CD4-positive, alpha-beta memory T cell (primary cell): Measurements from ENCODE around the gene SEC14L2. TPM values are rescaled to one million over a fixed set of nuclear protein-coding genes. Genes with fewer than 3 reads are reported as not detected.

ENCODE experiments used
- CTCF ChIA-PET: fragments of 350-600 bp; sonication (Branson Sonifier 250); formaldehyde crosslinking; loops from one replicate; lab custom pipeline; 2021; ENCODE audit warnings: inconsistent platforms; ENCODE audit not compliant: partially characterized antibody; lab: Charles Lee
- POLR2A ChIA-PET: fragments of 350-600 bp; sonication (Branson Sonifier 250); formaldehyde crosslinking; loops from one replicate; lab custom pipeline; 2021; ENCODE audit not compliant: partially characterized antibody; lab: Charles Lee
- DNase-seq, 5 donors: peaks; one replicate each; pipeline versions ENCODE4 v3.0.0 to v3.0.0-alpha.2; 2020 to 2022; ENCODE audit warnings: mixed read lengths in 1 of 5
- H3K27ac ChIP-seq: one replicate; pipeline ENCODE4 v1.7.0; 2013; ENCODE audit warnings: low read depth, low read length
- H3K27me3 ChIP-seq: 2 replicates; pipeline ENCODE4 v1.7.0; 2013; ENCODE audit warnings: mild to moderate bottlenecking, low read length, moderate library complexity; ENCODE audit not compliant: insufficient read depth
- H3K36me3 ChIP-seq: 2 replicates; pipeline ENCODE4 v1.7.0; 2013; ENCODE audit warnings: mild to moderate bottlenecking, low read length, moderate library complexity; ENCODE audit not compliant: insufficient read depth
- H3K4me1 ChIP-seq: 2 replicates; pipeline ENCODE4 v1.7.0; 2013; ENCODE audit warnings: mild to moderate bottlenecking, low read length, moderate library complexity; ENCODE audit not compliant: insufficient read depth
- H3K4me3 ChIP-seq, 2 donors: one replicate each; pipeline ENCODE4 v1.7.0; 2013; ENCODE audit warnings: low read length in 2 of 2, mild to moderate bottlenecking in 1 of 2
- H3K9me3 ChIP-seq, 2 donors: one replicate each; pipeline ENCODE4 v1.7.0; 2013; ENCODE audit warnings: low read length in 2 of 2, control low read depth in 1 of 2; ENCODE audit not compliant: control insufficient read depth in 1 of 2
- H3K27ac Mint-ChIP-seq, 7 donors: one replicate each; pipeline ENCODE4 v1.8.0; 2020 to 2021; ENCODE audit warnings: mixed read lengths in 7 of 7, mild to moderate bottlenecking in 6 of 7, inconsistent platforms in 3 of 7, moderate library complexity in 3 of 7
- H3K27me3 Mint-ChIP-seq, 2 donors: one replicate each; pipeline ENCODE4 v1.8.0; 2020 to 2021; ENCODE audit warnings: mixed read lengths in 2 of 2
- H3K36me3 Mint-ChIP-seq, 2 donors: one replicate each; pipeline ENCODE4 v1.8.0; 2020 to 2021; ENCODE audit warnings: mixed read lengths in 2 of 2, inconsistent platforms in 1 of 2, mild to moderate bottlenecking in 1 of 2
- H3K4me1 Mint-ChIP-seq, 4 donors: one replicate each; pipeline ENCODE4 v1.8.0; 2020 to 2021; ENCODE audit warnings: mixed read lengths in 4 of 4, mild to moderate bottlenecking in 1 of 4
- H3K4me3 Mint-ChIP-seq, 8 donors: one replicate each; pipeline ENCODE4 v1.8.0; 2020 to 2021; ENCODE audit warnings: mixed read lengths in 8 of 8, mild to moderate bottlenecking in 7 of 8, moderate library complexity in 6 of 8, inconsistent platforms in 3 of 8
- H3K9me3 Mint-ChIP-seq, 8 donors: one replicate each; pipeline ENCODE4 v1.8.0; 2020 to 2021; ENCODE audit warnings: mixed read lengths in 8 of 8, mild to moderate bottlenecking in 5 of 8, inconsistent platforms in 3 of 8, moderate library complexity in 1 of 8
- intact Hi-C: fragments of 100-400 bp; cut with micrococcal nuclease; formaldehyde crosslinking; loops from one replicate; pipeline ENCODE4 v1.15.1; 2023
- polyA plus RNA-seq, 2 donors: library from polyadenylated mRNA; unstranded; fragments of 300-500 nt; fragmentation: Illumina TruSeq; gene quantifications; one replicate each; pipeline ENCODE4 v1.2.3, GENCODE V29; 2021
- total RNA-seq, 2 experiments: library from RNA; stranded (reverse); gene quantifications; one replicate each; pipeline ENCODE4 v1.2.3, GENCODE V29; 2021

SEC14L2 gene
- total RNA-seq (1 to 10 TPM; 6.0 to 8.6 TPM), polyA plus RNA-seq (10 to 100 TPM in 1 of 2 donors, 1 to 10 TPM in 1; 9.7 to 13.8 TPM)

DNA sequence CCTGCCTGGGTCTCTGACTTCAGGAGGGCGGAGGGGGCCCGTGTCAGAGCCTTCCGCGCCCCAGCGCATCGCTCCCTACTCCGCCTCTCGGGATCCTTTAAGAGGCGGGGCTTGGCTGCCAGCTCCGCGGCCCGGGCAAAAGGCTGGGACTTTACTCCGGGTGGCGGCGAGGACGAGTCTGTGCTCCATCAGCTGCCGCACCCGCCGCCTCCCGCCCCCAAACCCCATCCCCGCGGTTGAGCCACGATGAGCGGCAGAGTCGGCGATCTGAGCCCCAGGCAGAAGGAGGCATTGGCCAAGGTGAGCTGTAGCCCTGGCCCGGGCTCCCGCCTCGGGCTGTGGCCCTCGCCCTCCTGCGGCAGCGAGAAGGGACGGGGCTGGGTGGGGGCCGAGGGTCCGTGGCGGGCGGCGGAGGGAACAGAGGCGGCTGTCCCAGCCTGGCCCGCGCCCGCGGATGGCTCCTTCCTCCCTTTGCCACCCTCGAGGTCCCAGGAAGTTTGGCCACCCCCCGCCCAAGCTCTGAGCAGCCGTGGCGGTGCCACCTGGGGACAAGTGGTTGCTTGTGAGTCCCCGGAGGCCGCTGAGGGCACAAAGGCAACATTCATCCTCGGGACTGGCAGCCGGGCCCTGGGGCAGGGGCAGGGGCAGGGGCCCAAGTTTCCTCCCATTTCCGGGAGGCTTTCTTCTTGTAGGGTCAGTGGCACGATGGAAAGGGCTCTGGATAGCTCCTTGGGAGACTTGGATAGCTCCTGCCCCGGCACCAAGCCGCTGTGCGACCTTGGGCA, at the start of gene SEC14L2:
SEC14L2 (plus strand) TSS at position 148 of the 785 bp plus-strand sequence; CDS start at position 247, 99 bp downstream.
- H3K36me3 Mint-ChIP-seq, result peaks cover 0 to 2% of the 10 kb centered on the region in 2 donors
- H3K27me3 Mint-ChIP-seq, result peaks cover 0 to 2% of the 10 kb centered on the region in 2 donors
- peaks cover 16 to 34% (median 27%) of the 10 kb centered on the region in 4 donors for H3K4me1 Mint-ChIP-seq
- Histone ChIP-seq H3K27me3 (no peaks in the 10 kb centered on the region), H3K27ac (peak within 1 kb of the TSS; percentile 39), H3K4me1 (peaks cover 27% of the 10 kb centered on the region), H3K4me3 (peak within 1 kb of the TSS; percentile 18 to 29), H3K36me3 (no peaks in the 10 kb centered on the region), H3K9me3 (no peaks in the 10 kb centered on the region)
- peak within 1 kb of the TSS in 6 of 7 donors; percentile 57 to 93 (median 88) for H3K27ac Mint-ChIP-seq
- intact Hi-C loops, result loop anchor here (1.0 kb wide), 1 partner anchor 27 kb away; no protein-coding TSS in a partner anchor
- POLR2A ChIA-PET, result interaction anchor here (0.6 to 6.4 kb wide), 10 partner anchors 8 to 114 kb away, joined by 3 to 91 read pairs (median 4); partner anchors contain the start of genes CASTOR1, MTFP1 and RNF215
- CTCF ChIA-PET, result interaction anchor here (0.8 to 16.0 kb wide), 11 partner anchors 8 to 289 kb away, joined by 3 to 194 read pairs (median 5); partner anchors contain the start of genes CASTOR1, MTFP1 and RNF215
- H3K9me3 Mint-ChIP-seq, result no peaks in the 10 kb centered on the region
- DNase-seq, result peak; percentile 42 to 60 (median 48)
- peak within 1 kb of the TSS; percentile 83 to 95 (median 90) for H3K4me3 Mint-ChIP-seq

DNA sequence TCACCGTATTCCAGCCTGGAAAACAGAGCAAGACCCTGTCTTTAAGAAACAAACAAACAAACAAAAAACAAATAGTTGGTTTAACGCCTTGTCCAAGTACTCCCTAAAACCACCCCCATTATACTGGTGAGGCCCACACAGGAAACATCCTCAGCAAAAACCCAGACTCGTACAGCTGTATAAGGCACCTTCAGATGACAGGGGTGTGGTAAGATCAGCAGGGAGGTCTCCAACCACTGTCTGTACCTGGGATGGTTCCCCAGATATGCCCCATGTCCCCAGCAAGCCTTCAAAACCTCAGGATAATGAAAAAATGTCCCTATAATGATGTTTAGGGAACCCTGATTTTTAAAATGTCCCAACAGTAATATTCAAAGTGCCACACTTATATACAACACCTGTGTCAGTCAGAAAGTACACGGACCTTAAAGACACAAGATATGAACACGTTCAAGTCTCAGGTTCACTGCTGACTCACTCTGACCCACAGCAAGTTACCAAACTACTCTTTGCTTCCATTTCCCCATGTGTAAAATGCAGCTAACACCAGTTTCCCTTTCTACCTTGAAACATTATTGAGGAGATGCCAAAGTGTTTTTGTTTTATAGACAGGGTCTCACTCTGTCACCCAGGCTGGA, 49.4 kb upstream of the SEC14L2 start:
- DNase-seq, result no peak
- Mint-ChIP-seq H3K27me3 (no peaks in the 10 kb centered on the region), H3K4me3 (peak overlapping the region in 6 of 8 donors; percentile 4 to 70 (median 37)), H3K9me3 (no peaks in the 10 kb centered on the region), H3K27ac (peak overlapping the region; percentile 17 to 88 (median 82)), H3K4me1 (peaks cover 37 to 74% (median 51%) of the 10 kb centered on the region in 4 donors), H3K36me3 (peaks cover 66 to 87% of the 10 kb centered on the region in 2 donors)
- CTCF ChIA-PET, result interaction anchor here (0.9 to 2.2 kb wide), 3 partner anchors 22 to 84 kb away, joined by 4 to 12 read pairs (median 4); no protein-coding TSS in a partner anchor
- Histone ChIP-seq H3K9me3 (no peaks in the 10 kb centered on the region), H3K4me1 (peaks cover 71% of the 10 kb centered on the region), H3K27ac (no peak overlapping the region), H3K36me3 (peaks cover 78% of the 10 kb centered on the region), H3K4me3 (no peak overlapping the region), H3K27me3 (no peaks in the 10 kb centered on the region)
- POLR2A ChIA-PET, result interaction anchor here (1.0 to 3.4 kb wide), 9 partner anchors 9 to 58 kb away, joined by 3 to 13 read pairs (median 6); partner anchors contain the start of genes CASTOR1, CCDC157, RNF215 and SF3A1
- intact Hi-C loops, result no loop called here

DNA sequence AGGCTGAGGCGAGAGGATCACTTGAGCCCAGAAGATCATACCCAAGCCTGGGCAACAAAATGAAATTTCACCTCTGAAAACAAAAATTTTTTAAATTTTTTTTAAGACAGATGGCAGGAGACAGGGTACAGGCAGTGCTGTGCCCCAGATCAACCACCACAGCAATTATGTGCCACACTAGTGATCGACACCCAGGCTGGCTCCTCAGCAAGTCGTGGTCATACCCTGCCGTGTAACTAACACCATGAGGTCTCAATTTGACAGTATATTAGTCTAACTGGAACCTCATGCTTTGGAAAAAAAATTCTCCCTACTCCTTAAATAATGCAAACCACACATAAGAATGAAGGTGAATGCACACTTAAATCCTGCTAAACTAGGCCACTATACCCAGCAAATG, 48.4 kb upstream of the SEC14L2 start:
- H3K4me1 Mint-ChIP-seq, result peaks cover 34 to 84% (median 56%) of the 10 kb centered on the region in 4 donors
- Histone ChIP-seq H3K4me1 (peaks cover 79% of the 10 kb centered on the region), H3K27ac (no peak overlapping the region), H3K4me3 (no peak overlapping the region), H3K36me3 (peaks cover 74% of the 10 kb centered on the region), H3K27me3 (no peaks in the 10 kb centered on the region), H3K9me3 (no peaks in the 10 kb centered on the region)
- H3K4me3 Mint-ChIP-seq, result peak overlapping the region in 3 of 8 donors; percentile 39 to 65 (median 55)
- intact Hi-C loops, result no loop called here
- ChIA-PET CTCF (interaction anchor here (3.6 kb wide), 1 partner anchor 60 kb away, joined by 19 read pairs; the partner anchor contains the start of gene CASTOR1), POLR2A (interaction anchor here (1.0 to 3.4 kb wide), 5 partner anchors 8 to 59 kb away, joined by 3 to 13 read pairs (median 6); partner anchors contain the start of genes CASTOR1, CCDC157, SF3A1 and TBC1D10A)
- no peak for DNase-seq
- peak overlapping the region; percentile 22 to 92 (median 66) for H3K27ac Mint-ChIP-seq
- no peaks in the 10 kb centered on the region for H3K27me3 Mint-ChIP-seq
- H3K9me3 Mint-ChIP-seq, result no peaks in the 10 kb centered on the region
- peaks cover 61 to 85% of the 10 kb centered on the region in 2 donors for H3K36me3 Mint-ChIP-seq

DNA sequence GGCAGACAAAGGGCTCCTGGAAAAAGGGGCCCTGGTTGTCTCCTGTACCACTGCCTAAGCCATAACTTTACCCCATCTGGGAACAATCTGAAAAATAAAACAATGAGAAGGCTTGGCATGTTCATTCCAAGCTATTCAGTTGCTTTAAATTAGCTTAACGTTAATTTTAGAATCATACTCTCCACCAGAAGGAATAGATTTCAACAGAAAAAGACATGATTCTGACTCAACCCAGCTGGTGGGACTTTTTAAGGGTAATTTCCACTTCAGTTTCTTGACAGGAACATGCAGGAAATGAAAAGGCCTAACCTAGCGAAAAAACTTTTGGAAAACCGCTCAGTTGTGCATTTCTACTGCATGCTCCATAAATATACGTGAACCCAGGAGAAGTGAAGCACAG, 48.0 kb upstream of the SEC14L2 start:
- Mint-ChIP-seq H3K36me3 (peaks cover 60 to 85% of the 10 kb centered on the region in 2 donors), H3K4me1 (peaks cover 36 to 88% (median 59%) of the 10 kb centered on the region in 4 donors), H3K27ac (peak overlapping the region in 6 of 7 donors; percentile 22 to 92 (median 64)), H3K9me3 (no peaks in the 10 kb centered on the region), H3K27me3 (no peaks in the 10 kb centered on the region), H3K4me3 (peak overlapping the region in 4 of 8 donors; percentile 7 to 65 (median 47))
- Histone ChIP-seq H3K9me3 (no peaks in the 10 kb centered on the region), H3K4me1 (peaks cover 82% of the 10 kb centered on the region), H3K36me3 (peaks cover 69% of the 10 kb centered on the region), H3K27ac (no peak overlapping the region), H3K4me3 (no peak overlapping the region), H3K27me3 (no peaks in the 10 kb centered on the region)
- intact Hi-C loops, result no loop called here
- no peak for DNase-seq
- CTCF ChIA-PET, result interaction anchor here (3.6 kb wide), 1 partner anchor 61 kb away, joined by 19 read pairs; the partner anchor contains the start of gene CASTOR1
- POLR2A ChIA-PET, result interaction anchor here (1.1 to 3.4 kb wide), 4 partner anchors 8 to 59 kb away, joined by 3 to 13 read pairs (median 6); partner anchors contain the start of genes CASTOR1, CCDC157, SF3A1 and TBC1D10A

- Mint-ChIP-seq H3K27ac (peak overlapping the region in 5 of 7 donors; percentile 46 to 82 (median 62)), H3K36me3 (peaks cover 44 to 77% of the 10 kb centered on the region in 2 donors), H3K9me3 (no peaks in the 10 kb centered on the region), H3K4me1 (peaks cover 45 to 94% (median 66%) of the 10 kb centered on the region in 4 donors), H3K27me3 (no peaks in the 10 kb centered on the region), H3K4me3 (peak overlapping the region in 4 of 8 donors; percentile 23 to 49 (median 27))
- intact Hi-C loops, result no loop called here
- Histone ChIP-seq H3K27me3 (no peaks in the 10 kb centered on the region), H3K4me1 (peaks cover 82% of the 10 kb centered on the region), H3K9me3 (no peaks in the 10 kb centered on the region), H3K36me3 (peaks cover 45% of the 10 kb centered on the region), H3K4me3 (no peak overlapping the region), H3K27ac (no peak overlapping the region)
- ChIA-PET CTCF (interaction anchor here (3.6 kb wide), 1 partner anchor 63 kb away, joined by 19 read pairs; the partner anchor contains the start of gene CASTOR1), POLR2A (interaction anchor here (0.9 kb wide), 1 partner anchor 36 kb away, joined by 3 read pairs; the partner anchor contains the start of gene RNF215)
- no peak for DNase-seq
These were observed 45.6 kb upstream of the SEC14L2 start for GRCh38 chr22:30351226-30351625.

DNA sequence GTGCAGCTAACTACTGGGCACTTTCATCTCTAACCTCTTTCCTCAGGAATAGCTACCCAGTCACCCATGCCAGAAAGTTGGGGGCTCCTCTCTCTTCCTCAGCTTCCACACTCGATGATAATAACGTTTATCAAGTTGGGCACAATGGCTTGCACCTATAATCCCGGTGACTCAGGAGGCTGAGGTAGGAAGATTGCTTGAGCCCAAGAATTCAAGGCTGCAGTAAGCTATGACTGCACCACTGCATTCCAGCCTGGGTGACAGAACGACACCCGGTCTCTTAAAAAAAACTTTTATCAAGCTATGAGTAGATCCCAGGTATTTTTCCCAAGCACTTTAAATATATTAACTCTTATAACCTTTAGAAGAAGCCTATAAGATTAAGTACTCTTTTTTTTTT, 42.2 kb upstream of the SEC14L2 start:
- Histone ChIP-seq H3K9me3 (no peaks in the 10 kb centered on the region), H3K36me3 (peaks cover 27% of the 10 kb centered on the region), H3K4me3 (no peak overlapping the region), H3K4me1 (peaks cover 61% of the 10 kb centered on the region), H3K27me3 (no peaks in the 10 kb centered on the region), H3K27ac (peak overlapping the region; percentile 96)
- CTCF ChIA-PET, result interaction anchor here (1.3 to 3.3 kb wide), 2 partner anchors 36 to 66 kb away, joined by 3 to 21 read pairs; partner anchors contain the start of gene CASTOR1
- Mint-ChIP-seq H3K4me1 (peaks cover 35 to 78% (median 61%) of the 10 kb centered on the region in 4 donors), H3K4me3 (peak overlapping the region; percentile 93 to 98 (median 97)), H3K27ac (peak overlapping the region; percentile 74 to 98 (median 94)), H3K36me3 (peaks cover 28 to 59% of the 10 kb centered on the region in 2 donors), H3K27me3 (no peaks in the 10 kb centered on the region), H3K9me3 (no peaks in the 10 kb centered on the region)
- DNase-seq, result no peak
- intact Hi-C loops, result loop anchor here (5.0 kb wide), 1 partner anchor 47 kb away; no protein-coding TSS in a partner anchor
- POLR2A ChIA-PET, result interaction anchor here (0.8 to 8.9 kb wide), 9 partner anchors 11 to 66 kb away, joined by 3 to 118 read pairs (median 4); partner anchors contain the start of genes CASTOR1 and TBC1D10A
